SJSA1 (cell line): ENCODE data around the gene KRT81. TPM values are rescaled to one million over a fixed set of nuclear protein-coding genes. Genes with fewer than 3 reads are reported as not detected.
A peak's percentile ranks its signal among the peaks of the same experiment; 100 is the strongest.

Experiments used
- DNase-seq, 2 experiments: peaks; one replicate each; pipeline ENCODE4 v3.0.0-alpha.2; 2015 to 2020; ENCODE audit warnings: low spot score in 2 of 2, low read depth in 1 of 2
- H3K27ac ChIP-seq: fragments of 250-450 bp; sonication (Bioruptor Pico); 2 replicates; pipeline ENCODE4 v1.5.1; 2020; ENCODE audit warnings: mild to moderate bottlenecking, moderate library complexity
- H3K27me3 ChIP-seq: fragments of 250-450 bp; sonication (Bioruptor Pico); replicated peaks from 2 replicates; pipeline ENCODE4 v1.5.1; 2020; ENCODE audit warnings: mild to moderate bottlenecking, moderate library complexity
- H3K36me3 ChIP-seq: fragments of 250-450 bp; sonication (Bioruptor Pico); 2 replicates; pipeline ENCODE4 v1.5.1; 2020; ENCODE audit warnings: mild to moderate bottlenecking
- H3K4me1 ChIP-seq: fragments of 250-450 bp; sonication (Bioruptor Pico); replicated peaks from 2 replicates; pipeline ENCODE4 v1.6.1; 2021; ENCODE audit warnings: mild to moderate bottlenecking
- H3K4me3 ChIP-seq: fragments of 250-450 bp; sonication (Bioruptor Pico); 2 replicates; pipeline ENCODE4 v1.5.1; 2020; ENCODE audit warnings: mild to moderate bottlenecking
- H3K9me3 ChIP-seq: fragments of 250-450 bp; sonication (Bioruptor Pico); replicated peaks from 2 replicates; pipeline ENCODE4 v1.5.1; 2020; ENCODE audit warnings: mild to moderate bottlenecking
- total RNA-seq: library from RNA; depleted of rRNA; stranded (reverse); fragments of >200 nt; shearing (Covaris generic); gene quantifications from 2 replicates; pipeline ENCODE4 v1.2.3, GENCODE V29; 2014

The KRT81 gene
- total RNA-seq, 1 experiment from 2014 or later, result 0.13 TPM

DNA sequence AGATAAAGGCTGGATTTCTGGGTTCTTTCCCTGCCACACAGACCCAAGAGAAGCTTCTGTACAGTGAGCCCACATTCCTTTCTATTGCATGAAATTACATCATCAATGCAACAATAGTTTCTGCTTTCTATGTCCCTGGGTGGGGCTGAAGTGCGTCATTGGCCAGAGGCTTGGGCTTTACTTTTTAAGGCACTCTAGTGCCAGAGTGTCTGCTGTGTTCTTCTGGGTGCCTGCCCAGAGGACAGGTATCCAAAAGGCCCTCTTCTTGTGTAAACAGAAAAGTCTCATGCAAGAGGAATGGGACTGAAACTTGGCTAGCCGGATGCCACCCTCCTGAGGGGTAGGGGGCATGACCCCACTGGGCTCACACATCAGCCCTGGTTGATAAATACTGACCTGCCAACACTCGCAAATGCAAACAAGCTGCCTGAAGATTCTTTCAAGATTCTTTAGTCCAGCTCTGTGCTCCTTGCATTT lies 11.0 kb downstream of the KRT81 start:
- no peak overlapping the region for H3K4me3 ChIP-seq
- peak; percentile 93 to 97 for DNase-seq

GRCh38 chr12:52279422-52280318 lies 11.7 kb downstream of the KRT81 start:
- Histone ChIP-seq H3K4me1 (peaks cover 46% of the 10 kb centered on the region), H3K27me3 (no peaks in the 10 kb centered on the region), H3K27ac (peak overlapping the region; percentile 100), H3K4me3 (no peak overlapping the region), H3K36me3 (no peaks in the 10 kb centered on the region), H3K9me3 (no peaks in the 10 kb centered on the region)
- no peak for DNase-seq

More for the DNA sequence above, 11.0 kb downstream of the KRT81 start:
- Histone ChIP-seq H3K9me3 (no peaks in the 10 kb centered on the region), H3K27me3 (no peaks in the 10 kb centered on the region), H3K4me1 (peaks cover 49% of the 10 kb centered on the region), H3K27ac (peak overlapping the region; percentile 100), H3K36me3 (no peaks in the 10 kb centered on the region)

DNA sequence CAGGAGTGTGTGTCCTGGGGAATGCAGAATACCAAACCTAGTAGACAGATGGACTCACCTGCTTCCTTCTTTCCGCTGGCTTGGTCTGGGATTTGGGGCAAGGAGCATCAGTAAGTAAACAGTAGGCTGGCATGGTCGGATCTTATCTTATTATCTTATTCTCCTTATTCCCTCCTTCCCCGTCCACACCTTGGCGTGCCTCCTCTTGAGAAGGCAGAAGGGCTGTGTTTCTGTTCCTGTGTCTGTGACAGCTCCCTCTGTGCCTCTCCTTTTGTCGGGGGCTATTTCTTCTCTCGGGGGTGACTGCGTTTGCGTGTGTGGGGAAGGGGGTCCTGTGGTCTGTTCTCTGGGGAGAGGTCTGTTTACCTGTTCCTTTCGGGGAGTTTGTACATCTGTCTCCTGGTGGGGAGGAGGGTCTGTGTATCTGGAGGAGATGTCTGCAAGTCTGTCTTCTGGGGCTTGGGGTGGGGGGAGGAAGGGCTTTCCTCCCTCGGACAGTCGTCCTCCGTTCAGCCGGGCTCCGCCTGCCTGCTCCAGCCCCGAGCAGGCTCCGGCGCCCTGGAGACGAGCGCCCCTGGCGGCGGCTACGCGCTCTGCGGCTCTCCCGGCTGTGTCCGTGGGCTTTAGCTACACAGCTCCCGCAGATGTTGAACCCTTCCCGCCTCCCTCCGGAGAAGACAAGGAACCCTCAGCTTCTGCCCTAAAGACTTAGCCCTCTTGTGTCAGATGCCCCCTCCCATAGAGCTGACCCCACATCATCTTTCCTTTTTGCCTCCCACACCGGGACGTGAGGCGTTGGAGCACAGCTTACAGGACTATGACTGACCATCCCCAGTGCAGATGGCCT lies 12.5 kb downstream of the KRT81 start:
- Histone ChIP-seq H3K4me3 (no peak overlapping the region), H3K9me3 (no peaks in the 10 kb centered on the region), H3K4me1 (peaks cover 47% of the 10 kb centered on the region), H3K27me3 (no peaks in the 10 kb centered on the region), H3K27ac (peak overlapping the region; percentile 100), H3K36me3 (no peaks in the 10 kb centered on the region)
- DNase-seq, result peak; percentile 78 to 86

- Histone ChIP-seq H3K27ac (no peak overlapping the region), H3K4me1 (peaks cover 46% of the 10 kb centered on the region), H3K9me3 (no peaks in the 10 kb centered on the region), H3K36me3 (no peaks in the 10 kb centered on the region), H3K27me3 (no peaks in the 10 kb centered on the region), H3K4me3 (no peak overlapping the region)
- no peak for DNase-seq
Observed at GRCh38 chr12:52277486-52278245, 13.7 kb downstream of the KRT81 start.

DNA sequence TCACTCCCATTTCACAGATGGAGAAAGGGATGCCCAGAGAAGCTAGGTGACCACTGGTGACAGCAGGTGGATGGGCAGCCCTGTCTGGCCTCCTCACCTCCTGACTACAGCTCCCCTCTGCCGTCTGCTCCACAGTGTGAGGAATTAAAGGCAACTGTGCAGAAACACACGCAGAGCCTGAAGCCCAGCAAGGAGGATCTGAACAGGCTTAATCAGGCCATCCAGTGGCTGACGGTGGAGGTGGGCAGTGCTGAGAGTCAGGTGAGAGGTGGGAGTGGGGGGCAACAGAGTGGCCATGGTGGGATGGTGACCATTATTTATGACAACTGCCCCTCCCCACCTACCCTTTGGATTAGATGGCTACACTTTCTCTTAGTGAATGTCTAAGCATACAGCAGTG lies 15.6 kb downstream of the KRT81 start:
- no peaks in the 10 kb centered on the region for H3K36me3 ChIP-seq
- peaks cover 26% of the 10 kb centered on the region for H3K4me1 ChIP-seq
- H3K27me3 ChIP-seq, result no peaks in the 10 kb centered on the region
- no peak for DNase-seq
- H3K4me3 ChIP-seq, result no peak overlapping the region
- no peaks in the 10 kb centered on the region for H3K9me3 ChIP-seq
- H3K27ac ChIP-seq, result no peak overlapping the region

GRCh38 chr12:52274521-52275120 lies 16.7 kb downstream of the KRT81 start, which contains the start of gene KRT86:
Gene KRT86 (plus strand): TSS chr12:52274645. CDS start chr12:52301917, 27,272 bp downstream.
- H3K9me3 ChIP-seq, result no peaks in the 10 kb centered on the region
- no peaks in the 10 kb centered on the region for H3K27me3 ChIP-seq
- peaks cover 16% of the 10 kb centered on the region for H3K4me1 ChIP-seq
- no peaks in the 10 kb centered on the region for H3K36me3 ChIP-seq
- H3K27ac ChIP-seq, result no peak within 1 kb of the TSS
- H3K4me3 ChIP-seq, result no peak within 1 kb of the TSS
- no peak for DNase-seq

GRCh38 chr12:52271158-52271557 lies 20.2 kb downstream of the KRT81 start:
- no peak overlapping the region for H3K4me3 ChIP-seq
- H3K9me3 ChIP-seq, result no peaks in the 10 kb centered on the region
- DNase-seq, result no peak
- no peaks in the 10 kb centered on the region for H3K36me3 ChIP-seq
- peaks cover 3% of the 10 kb centered on the region; the same call in 1 of the 2 replicates for H3K4me1 ChIP-seq
- H3K27ac ChIP-seq, result no peak overlapping the region
- no peaks in the 10 kb centered on the region for H3K27me3 ChIP-seq

GRCh38 chr12:52270541-52271070 lies 20.7 kb downstream of the KRT81 start:
- H3K9me3 ChIP-seq, result no peaks in the 10 kb centered on the region
- H3K36me3 ChIP-seq, result no peaks in the 10 kb centered on the region
- no peak overlapping the region for H3K27ac ChIP-seq
- H3K4me1 ChIP-seq, result peaks cover 3% of the 10 kb centered on the region; the same call in 1 of the 2 replicates
- DNase-seq, result no peak
- no peaks in the 10 kb centered on the region for H3K27me3 ChIP-seq
- H3K4me3 ChIP-seq, result no peak overlapping the region

- no peak for DNase-seq
- no peaks in the 10 kb centered on the region for H3K27me3 ChIP-seq
- H3K36me3 ChIP-seq, result no peaks in the 10 kb centered on the region
- H3K4me1 ChIP-seq, result no peaks in the 10 kb centered on the region
- H3K27ac ChIP-seq, result no peak overlapping the region
- no peak overlapping the region for H3K4me3 ChIP-seq
- no peaks in the 10 kb centered on the region for H3K9me3 ChIP-seq
Observed at GRCh38 chr12:52268212-52268611, 23.1 kb downstream of the KRT81 start.

GRCh38 chr12:52267699-52268098 lies 23.6 kb downstream of the KRT81 start:
- Histone ChIP-seq H3K27ac (no peak overlapping the region), H3K9me3 (no peaks in the 10 kb centered on the region), H3K36me3 (no peaks in the 10 kb centered on the region), H3K4me3 (no peak overlapping the region), H3K4me1 (0 out of 2 replicates have a peak, but pooled peaks cover 4% of the 10 kb centered on the region), H3K27me3 (no peaks in the 10 kb centered on the region)
- no peak for DNase-seq

GRCh38 chr12:52267266-52267665 lies 24.1 kb downstream of the KRT81 start:
- Histone ChIP-seq H3K36me3 (no peaks in the 10 kb centered on the region), H3K27ac (no peak overlapping the region), H3K4me1 (0 out of 2 replicates have a peak, but pooled peaks cover 6% of the 10 kb centered on the region), H3K4me3 (no peak overlapping the region), H3K9me3 (no peaks in the 10 kb centered on the region), H3K27me3 (no peaks in the 10 kb centered on the region)
- no peak for DNase-seq

DNA sequence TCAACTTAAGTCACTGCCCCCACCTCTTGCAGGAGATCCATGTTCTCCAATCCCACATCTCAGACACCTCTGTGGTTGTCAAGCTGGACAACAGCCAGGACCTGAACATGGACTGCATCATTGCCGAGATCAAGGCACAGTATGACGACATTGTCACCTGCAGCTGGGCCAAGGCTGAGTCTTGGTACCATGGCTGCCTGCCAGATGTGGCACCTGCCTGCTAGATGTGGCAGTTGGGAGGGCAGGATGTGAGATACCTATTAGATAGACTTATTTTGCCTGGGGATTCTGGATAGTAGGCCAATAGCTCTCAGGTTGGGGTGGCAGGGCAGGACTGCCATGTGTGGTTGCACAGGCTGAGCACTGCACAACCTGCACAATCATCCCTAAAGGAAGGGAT lies 24.8 kb downstream of the KRT81 start:
- DNase-seq, result no peak
- Histone ChIP-seq H3K27ac (no peak overlapping the region), H3K27me3 (no peaks in the 10 kb centered on the region), H3K4me3 (no peak overlapping the region), H3K4me1 (peaks cover 7% of the 10 kb centered on the region), H3K36me3 (no peaks in the 10 kb centered on the region), H3K9me3 (no peaks in the 10 kb centered on the region)

- Histone ChIP-seq H3K4me3 (no peak overlapping the region), H3K9me3 (no peaks in the 10 kb centered on the region), H3K27me3 (no peaks in the 10 kb centered on the region), H3K27ac (no peak overlapping the region), H3K4me1 (peaks cover 28% of the 10 kb centered on the region), H3K36me3 (no peaks in the 10 kb centered on the region)
- DNase-seq, result no peak
Observed at GRCh38 chr12:52264435-52264825, 26.9 kb downstream of the KRT81 start.
